Measurements from ENCODE around the gene LLGL2.

DNA sequence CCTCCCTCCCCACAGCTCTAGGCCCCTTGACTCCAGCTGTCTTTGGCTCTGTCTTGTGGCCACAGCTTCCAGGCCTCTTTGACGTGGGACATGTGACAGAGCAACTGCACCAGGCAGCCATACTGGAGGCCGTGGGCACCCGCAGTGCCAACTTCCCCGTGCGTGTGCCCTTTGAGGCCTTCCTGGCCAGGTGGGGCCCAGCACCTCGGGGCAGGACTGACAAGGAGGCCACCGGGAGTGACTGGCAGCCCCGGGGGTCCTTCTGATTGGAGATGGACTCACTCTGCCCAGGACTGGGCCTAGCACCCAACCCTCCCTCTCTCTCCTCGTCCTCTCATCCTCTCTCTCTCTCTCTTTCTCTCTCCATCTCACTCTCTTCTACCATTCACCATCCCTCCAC lies 77.6 kb downstream of the LLGL2 start:
- TF ChIP-seq CTCF (conservative IDR thresholded peaks at IDR 0.05) (no peak), EZH2 (IDR thresholded peaks at IDR 0.05; ENCODE audit: low read depth) (no peak)

Measured in PC-9 (cell line).